HepG2 (cell line): ENCODE measurements around the gene KCNK5. TPM values are rescaled to one million over a fixed set of nuclear protein-coding genes. Genes with fewer than 3 reads are reported as not detected.

ENCODE experiments used
- ATAC-seq: fragments of 200-7000 bp; cut with Tn5 transposase; 3 replicates; pipeline ENCODE4 v1.9.1; 2020; ENCODE audit warnings: mild to moderate bottlenecking, moderate library complexity
- BruUV-seq: library from RNA; stranded (reverse); fragments of 400-500 nt; replicated peaks from 2 replicates; lab custom pipeline; 2021; lab: Mats Ljungman, UMichigan
- CTCF ChIA-PET: fragments of 300-600 bp; formaldehyde crosslinking; extraction: SDS; loops from one replicate; lab custom pipeline; 2021; ENCODE audit warnings: low total read pairs, inconsistent platforms, low intra/inter-chr PET ratio; lab: Yijun Ruan, JAX
- POLR2A ChIA-PET: fragments of 350-600 bp; sonication (Branson Sonifier 250); formaldehyde crosslinking; loops from one replicate; lab custom pipeline; 2020; ENCODE audit warnings: antibody characterized with exemption, inconsistent platforms; lab: Yijun Ruan, JAX
- DNase-seq: peaks from one replicate; pipeline ENCODE4 v3.0.0-alpha.2; 2015; ENCODE audit warnings: low spot score
- FAIRE-seq: peaks from 3 replicates; lab custom pipeline; 2011; peaks lifted over from hg19 to GRCh38; lab: Jason Lieb, UNC
- H2AFZ ChIP-seq: one replicate; pipeline ENCODE4 v1.6.1; 2011; ENCODE audit warnings: low read length, inconsistent platforms
- H3K27ac ChIP-seq: fragments of 300-600 bp; 3 replicates; pipeline ENCODE4 v1.8.0; 2011; ENCODE audit warnings: mixed run types, mild to moderate bottlenecking, mixed read lengths, low read length, inconsistent platforms; ENCODE audit not compliant: insufficient read depth; ENCODE audit errors: extremely low read length
- H3K27me3 ChIP-seq, 2 experiments: fragments of 200-600 bp in 1 of 2; 2 replicates in 1 of 2; 3 replicates in 1 of 2; pipeline versions ENCODE4 v1.6.0 to v1.8.0; 2011; ENCODE audit warnings: low read length in 2 of 2, mild to moderate bottlenecking in 2 of 2, moderate library complexity in 2 of 2, inconsistent platforms in 1 of 2; ENCODE audit not compliant: insufficient read depth in 2 of 2, control insufficient read depth in 1 of 2
- H3K36me3 ChIP-seq, 2 experiments: fragments of 200-600 bp in 1 of 2; replicated peaks in 1 of 2; 2 replicates in 1 of 2; 3 replicates in 1 of 2; pipeline versions ENCODE4 v1.5.1 to v1.8.0; 2011; ENCODE audit warnings: low read length in 2 of 2, inconsistent platforms in 1 of 2; ENCODE audit not compliant: insufficient read depth in 2 of 2, control insufficient read depth in 1 of 2
- H3K4me1 ChIP-seq: 2 replicates; pipeline ENCODE4 v1.5.1; 2012; ENCODE audit warnings: low read length, inconsistent platforms; ENCODE audit not compliant: insufficient read depth
- H3K4me2 ChIP-seq: 2 replicates; pipeline ENCODE4 v1.6.0; 2011; ENCODE audit warnings: low read depth, low read length, inconsistent platforms
- H3K4me3 ChIP-seq, 3 experiments: fragments of 200-600 bp in 1 of 3; sonication (generic), shearing (Covaris generic) in 1 of 3; replicated peaks in 1 of 3; 2 replicates each; pipeline ENCODE4 v1.5.1; 2011 to 2016; ENCODE audit warnings: low read length in 3 of 3, inconsistent platforms in 2 of 3, low read depth in 2 of 3, mild to moderate bottlenecking in 2 of 3, control low read depth in 1 of 3, mixed read lengths in 1 of 3; ENCODE audit not compliant: insufficient read depth in 1 of 3
- H3K79me2 ChIP-seq: one replicate; pipeline ENCODE4 v1.6.1; 2011; ENCODE audit warnings: low read length, inconsistent platforms; ENCODE audit not compliant: insufficient read depth
- H3K9ac ChIP-seq: 2 replicates; pipeline ENCODE4 v1.6.0; 2011; ENCODE audit warnings: mild to moderate bottlenecking, low read depth, low read length, inconsistent platforms; ENCODE audit not compliant: insufficient read depth
- H3K9me3 ChIP-seq: 2 replicates; pipeline ENCODE4 v1.5.1; 2012; ENCODE audit warnings: mild to moderate bottlenecking, low read length
- H4K20me1 ChIP-seq: 2 replicates; pipeline ENCODE4 v1.6.0; 2011; ENCODE audit warnings: inconsistent platforms, mild to moderate bottlenecking, low read length, moderate library complexity; ENCODE audit not compliant: insufficient read depth
- AKNA ChIP-seq: sonication (generic); formaldehyde crosslinking; IDR thresholded peaks from 2 replicates; pipeline ENCODE4 v1.4.0; 2020; ENCODE audit warnings: missing genetic modification reagents, borderline replicate concordance
- PAWR ChIP-seq: sonication (generic); formaldehyde crosslinking; IDR thresholded peaks from 2 replicates; pipeline ENCODE4 v1.4.0; 2020; ENCODE audit warnings: missing genetic modification reagents, mild to moderate bottlenecking, borderline replicate concordance
- SMC3 ChIP-seq: IDR thresholded peaks from 2 replicates; pipeline ENCODE4 v1.6.1; 2011; ENCODE audit warnings: low read length, improper control_type of control experiment
- STAT6 ChIP-seq: sonication (generic); formaldehyde crosslinking; IDR thresholded peaks from 2 replicates; pipeline ENCODE4 v1.4.0; 2020; ENCODE audit warnings: missing genetic modification reagents, mild to moderate bottlenecking, borderline replicate concordance
- ZNF563 ChIP-seq: sonication (generic); formaldehyde crosslinking; IDR thresholded peaks from 2 replicates; pipeline ENCODE4 v1.8.0; 2022; ENCODE audit warnings: mild to moderate bottlenecking, moderate library complexity, missing genetic modification reagents
- ZNF598 ChIP-seq: sonication (generic); formaldehyde crosslinking; IDR thresholded peaks from 2 replicates; pipeline ENCODE4 v1.5.1; 2020; ENCODE audit warnings: mild to moderate bottlenecking, missing genetic modification reagents, borderline replicate concordance
- ZNF644 ChIP-seq: IDR thresholded peaks from 2 replicates; pipeline ENCODE4 v1.6.1; 2016; ENCODE audit warnings: low read depth
- ZNF660 ChIP-seq: sonication (generic); formaldehyde crosslinking; IDR thresholded peaks from 2 replicates; pipeline ENCODE4 v1.5.1; 2020; ENCODE audit warnings: mild to moderate bottlenecking, low read depth, missing genetic modification reagents, borderline replicate concordance
- ZNF7 ChIP-seq: IDR thresholded peaks from 2 replicates; pipeline ENCODE4 v1.6.1; 2016; ENCODE audit warnings: missing biosample characterization, missing genetic modification reagents
- WGBS: methylation state at CpG from one replicate; pipeline ENCODE4 v1.1.6; 2017; ENCODE audit warnings: low lambda C conversion rate; 5-methylcytosine and 5-hydroxymethylcytosine counted together
- in situ Hi-C: cut with HindIII; loops from 2 replicates; pipeline ENCODE4 v1.10.0; 2017; ENCODE audit warnings: low pct_unique_long_range_greater_than_20kb; ENCODE audit not compliant: extremely low pct_ligation_motif_present
- intact Hi-C: fragments of 100-400 bp; cut with micrococcal nuclease; formaldehyde crosslinking; loops from one replicate; pipeline ENCODE4 v1.10.0; 2022; ENCODE audit not compliant: unreplicated experiment
- polyA plus RNA-seq, 8 experiments: library from polyadenylated mRNA; depleted of rRNA in 3 of 8; stranded (reverse) in 7 of 8; unstranded in 1 of 8; fragments of >200 nt; fragmentation: Illumina TruSeq in 4 of 8; extraction: Trizol in 4 of 8; gene quantifications; 2 replicates each; pipeline versions ENCODE4 v1.2.1 to v1.2.3, GENCODE V29; 2011 to 2016; ENCODE audit warnings: low read depth in 4 of 8, missing spikeins in 1 of 8, mixed read lengths in 1 of 8; ENCODE audit not compliant: insufficient read depth in 1 of 8
- total RNA-seq, 5 experiments: library from RNA; depleted of rRNA; stranded (reverse); fragments of >200 nt; fragmentation: Illumina TruSeq; extraction: Trizol; gene quantifications; 2 replicates each; pipeline ENCODE4 v1.2.3, GENCODE V29; 2016; ENCODE audit warnings: low read depth in 1 of 5
- TF ChIP-seq, protein P1 (sequence below): sonication (generic); formaldehyde crosslinking; IDR thresholded peaks from 2 replicates; pipeline ENCODE4 v1.5.0; 2020; ENCODE audit warnings: mild to moderate bottlenecking, missing genetic modification reagents
- TF ChIP-seq, protein P2 (sequence below): sonication (generic); formaldehyde crosslinking; IDR thresholded peaks from 2 replicates; pipeline ENCODE4 v1.4.0; 2020; ENCODE audit warnings: mild to moderate bottlenecking, missing genetic modification reagents
- TF ChIP-seq, protein P3 (sequence below): sonication (generic); formaldehyde crosslinking; IDR thresholded peaks from 2 replicates; pipeline ENCODE4 v1.4.0; 2020; ENCODE audit warnings: missing genetic modification reagents, borderline replicate concordance

Gene KCNK5
- total and polyA plus RNA-seq, 2 of the 13 experiments (the other 11 are each of a cell fraction or from before 2014, with no cell fraction given): 0.04 TPM; not detected in 1

- DNase-seq (no peak), ATAC-seq (no peak), FAIRE-seq (no peak)
- Histone ChIP-seq H3K9ac (no peak overlapping the region), H3K4me1 (no peaks in the 10 kb centered on the region), H3K27ac (no peak overlapping the region), H3K79me2 (no peaks in the 10 kb centered on the region), H3K4me3 (no peak overlapping the region), H3K9me3 (no peaks in the 10 kb centered on the region), H4K20me1 (no peaks in the 10 kb centered on the region), H3K4me2 (no peak overlapping the region), H2AFZ (no peak overlapping the region), H3K36me3 (no peaks in the 10 kb centered on the region), H3K27me3 (no peaks in the 10 kb centered on the region)
- 35% methylated on average over 5 of the region's 5 CpGs for WGBS
- ChIA-PET POLR2A (no interaction called here), CTCF (no interaction called here)
- in situ Hi-C loops (no loop called here), intact Hi-C loops (no loop called here)
- no TSS peak for BruUV-seq
- TF ChIP-seq, protein P1, sequence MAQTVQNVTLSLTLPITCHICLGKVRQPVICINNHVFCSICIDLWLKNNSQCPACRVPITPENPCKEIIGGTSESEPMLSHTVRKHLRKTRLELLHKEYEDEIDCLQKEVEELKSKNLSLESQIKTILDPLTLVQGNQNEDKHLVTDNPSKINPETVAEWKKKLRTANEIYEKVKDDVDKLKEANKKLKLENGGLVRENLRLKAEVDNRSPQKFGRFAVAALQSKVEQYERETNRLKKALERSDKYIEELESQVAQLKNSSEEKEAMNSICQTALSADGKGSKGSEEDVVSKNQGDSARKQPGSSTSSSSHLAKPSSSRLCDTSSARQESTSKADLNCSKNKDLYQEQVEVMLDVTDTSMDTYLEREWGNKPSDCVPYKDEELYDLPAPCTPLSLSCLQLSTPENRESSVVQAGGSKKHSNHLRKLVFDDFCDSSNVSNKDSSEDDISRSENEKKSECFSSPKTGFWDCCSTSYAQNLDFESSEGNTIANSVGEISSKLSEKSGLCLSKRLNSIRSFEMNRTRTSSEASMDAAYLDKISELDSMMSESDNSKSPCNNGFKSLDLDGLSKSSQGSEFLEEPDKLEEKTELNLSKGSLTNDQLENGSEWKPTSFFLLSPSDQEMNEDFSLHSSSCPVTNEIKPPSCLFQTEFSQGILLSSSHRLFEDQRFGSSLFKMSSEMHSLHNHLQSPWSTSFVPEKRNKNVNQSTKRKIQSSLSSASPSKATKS (CRISPR knock-in tag): no peak
- no peak for TF ChIP-seq ZNF7 (CRISPR knock-in tag)
- no peak for TF ChIP-seq ZNF563
- TF ChIP-seq SMC3: no peak
- no peak for TF ChIP-seq AKNA (CRISPR knock-in tag)
- TF ChIP-seq ZNF598 (CRISPR knock-in tag): no peak
- TF ChIP-seq ZNF644 (CRISPR knock-in tag): no peak
- TF ChIP-seq, protein P2, sequence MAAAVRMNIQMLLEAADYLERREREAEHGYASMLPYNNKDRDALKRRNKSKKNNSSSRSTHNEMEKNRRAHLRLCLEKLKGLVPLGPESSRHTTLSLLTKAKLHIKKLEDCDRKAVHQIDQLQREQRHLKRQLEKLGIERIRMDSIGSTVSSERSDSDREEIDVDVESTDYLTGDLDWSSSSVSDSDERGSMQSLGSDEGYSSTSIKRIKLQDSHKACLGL (CRISPR knock-in tag): no peak
- no peak for TF ChIP-seq PAWR
- no peak for TF ChIP-seq STAT6
- TF ChIP-seq, protein P3, sequence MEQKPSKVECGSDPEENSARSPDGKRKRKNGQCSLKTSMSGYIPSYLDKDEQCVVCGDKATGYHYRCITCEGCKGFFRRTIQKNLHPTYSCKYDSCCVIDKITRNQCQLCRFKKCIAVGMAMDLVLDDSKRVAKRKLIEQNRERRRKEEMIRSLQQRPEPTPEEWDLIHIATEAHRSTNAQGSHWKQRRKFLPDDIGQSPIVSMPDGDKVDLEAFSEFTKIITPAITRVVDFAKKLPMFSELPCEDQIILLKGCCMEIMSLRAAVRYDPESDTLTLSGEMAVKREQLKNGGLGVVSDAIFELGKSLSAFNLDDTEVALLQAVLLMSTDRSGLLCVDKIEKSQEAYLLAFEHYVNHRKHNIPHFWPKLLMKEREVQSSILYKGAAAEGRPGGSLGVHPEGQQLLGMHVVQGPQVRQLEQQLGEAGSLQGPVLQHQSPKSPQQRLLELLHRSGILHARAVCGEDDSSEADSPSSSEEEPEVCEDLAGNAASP (CRISPR knock-in tag): no peak
- no peak for TF ChIP-seq ZNF660 (CRISPR knock-in tag)
Observed at GRCh38 chr6:39266782-39267355, 37.6 kb upstream of the KCNK5 start.
